OCI-LY3 (cell line): ENCODE results near the gene MEI4.

Source experiments
- CTCF ChIP-seq: fragments of 200-600, 300-600 bp; sonication (generic); IDR thresholded peaks from 2 replicates; pipeline ENCODE4 v1.5.1; 2014; ENCODE audit warnings: antibody characterized with exemption, low read length, low read depth
- EZH2phosphoT487 ChIP-seq: fragments of 200-600 bp; shearing (Covaris generic); IDR thresholded peaks from 2 replicates; pipeline ENCODE4 v1.6.1; 2018; ENCODE audit warnings: antibody characterized with exemption, mixed run types, low read depth

DNA sequence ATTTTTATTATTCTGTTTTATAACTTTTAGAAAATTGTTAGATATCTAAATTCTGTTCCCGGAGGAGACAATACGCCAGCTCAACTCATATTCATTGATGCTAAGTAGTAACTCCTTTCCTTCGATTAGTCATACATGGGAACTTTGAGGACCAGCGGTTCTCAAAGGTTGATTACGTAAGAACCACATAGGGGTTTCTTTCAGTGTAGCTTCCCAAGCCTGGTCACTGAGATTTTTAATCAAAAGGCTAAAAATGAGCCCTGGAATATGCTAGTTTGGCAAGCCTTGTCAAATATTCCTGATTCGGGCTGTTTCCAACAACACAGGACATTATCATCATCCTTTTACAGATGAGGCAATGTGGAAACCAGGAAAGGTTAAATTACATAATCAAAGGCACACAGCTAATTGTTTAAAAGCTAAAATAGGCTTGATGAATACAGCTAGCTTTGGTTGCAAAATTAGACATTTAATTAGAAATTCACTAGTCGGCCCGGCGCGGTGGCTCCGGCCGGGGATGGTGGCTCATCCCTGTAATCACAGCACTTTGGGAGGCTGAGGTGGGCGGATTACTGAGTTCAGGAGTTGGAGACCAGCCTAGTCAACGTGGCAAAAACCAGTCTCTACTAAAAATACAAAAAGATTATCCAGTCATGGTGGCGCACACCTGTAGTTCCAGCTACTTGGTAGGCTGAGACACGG is 14.6 kb upstream of the MEI4 start:
- TF ChIP-seq CTCF (no peak), EZH2phosphoT487 (no peak)
